WTC11 (cell line): ENCODE results near the gene CCHCR1.
A peak's percentile ranks its signal among the peaks of the same experiment; 100 is the strongest.

Experiments
- CTCF ChIP-seq: fragments of 200-600 bp; IDR thresholded peaks from 2 replicates; pipeline ENCODE4 v1.8.0; 2022; ENCODE audit warnings: antibody characterized with exemption
- MLX ChIP-seq: sonication (generic); formaldehyde crosslinking; IDR thresholded peaks from 2 replicates; pipeline ENCODE4 v1.8.1; 2023; ENCODE audit warnings: mild to moderate bottlenecking, missing genetic modification reagents, moderate library complexity
- MYBL2 ChIP-seq: sonication (generic); formaldehyde crosslinking; IDR thresholded peaks from 2 replicates; pipeline ENCODE4 v1.8.1; 2023; ENCODE audit warnings: mild to moderate bottlenecking, moderate library complexity, missing genetic modification reagents
- NR2C2 ChIP-seq: sonication (generic); formaldehyde crosslinking; IDR thresholded peaks from 2 replicates; pipeline ENCODE4 v1.8.0; 2022; ENCODE audit warnings: mild to moderate bottlenecking, missing genetic modification reagents
- SP1 ChIP-seq: sonication (generic); formaldehyde crosslinking; conservative IDR thresholded peaks from 2 replicates; pipeline ENCODE4 v1.8.1; 2022; ENCODE audit warnings: missing genetic modification reagents

GRCh38 chr6:31161216-31162126 lies 3.9 kb upstream of the CCHCR1 start:
- TF ChIP-seq NR2C2 (CRISPR knock-in tag): no peak
- no peak for TF ChIP-seq CTCF
- no peak for TF ChIP-seq MYBL2
- TF ChIP-seq MLX (CRISPR knock-in tag): peak; percentile 33; the same call in 1 of the 2 replicates
- no peak for TF ChIP-seq SP1 (CRISPR knock-in tag)
